Brain microvascular endothelial cell (primary cell): ENCODE results near the gene STX4.

Source experiments
- DNase-seq: peaks from one replicate; pipeline ENCODE4 v3.0.0-alpha.2; 2020
- H3K27ac ChIP-seq: fragments of 250-450 bp; sonication (Bioruptor Pico); 2 replicates; pipeline ENCODE4 v1.5.1; 2020; ENCODE audit warnings: mild to moderate bottlenecking, moderate library complexity
- H3K27me3 ChIP-seq: fragments of 250-450 bp; sonication (Bioruptor Pico); replicated peaks from 2 replicates; pipeline ENCODE4 v1.5.1; 2020; ENCODE audit warnings: mild to moderate bottlenecking
- H3K36me3 ChIP-seq: fragments of 250-450 bp; sonication (Bioruptor Pico); replicated peaks from 2 replicates; pipeline ENCODE4 v1.5.1; 2020; ENCODE audit warnings: mild to moderate bottlenecking
- H3K4me3 ChIP-seq: 2 replicates; pipeline ENCODE4 v1.5.1; 2011; ENCODE audit warnings: low read depth, mild to moderate bottlenecking, control low read depth, low read length, moderate library complexity
- CTCF ChIP-seq: IDR thresholded peaks from 2 replicates; pipeline ENCODE4 v1.5.1; 2011; ENCODE audit warnings: low read depth, mild to moderate bottlenecking, moderate library complexity, low read length, control low read depth, inconsistent platforms; ENCODE audit errors: missing control alignments
- in situ Hi-C: cut with HindIII; loops from 2 replicates; pipeline ENCODE4 v1.10.0; 2017; ENCODE audit warnings: low sequenced_read_pairs, low pct_ligation_motif_present

STX4 gene

GRCh38 chr16:31002862-31003341 lies 30.5 kb upstream of the STX4 start:
- no peak for TF ChIP-seq CTCF
- no peaks in the 10 kb centered on the region for H3K36me3 ChIP-seq
- in situ Hi-C loops, result no loop called here
- no peak overlapping the region for H3K27ac ChIP-seq
- DNase-seq, result no peak
- no peak overlapping the region for H3K4me3 ChIP-seq
- H3K27me3 ChIP-seq, result no peaks in the 10 kb centered on the region

GRCh38 chr16:31003744-31004143 lies 29.6 kb upstream of the STX4 start:
- no peaks in the 10 kb centered on the region for H3K27me3 ChIP-seq
- TF ChIP-seq CTCF, result no peak
- DNase-seq, result no peak
- no peak overlapping the region for H3K27ac ChIP-seq
- no peaks in the 10 kb centered on the region for H3K36me3 ChIP-seq
- no peak overlapping the region for H3K4me3 ChIP-seq
- in situ Hi-C loops, result no loop called here

- no peak for DNase-seq
- TF ChIP-seq CTCF, result no peak
- Histone ChIP-seq H3K36me3 (no peaks in the 10 kb centered on the region), H3K27me3 (no peaks in the 10 kb centered on the region), H3K27ac (no peak overlapping the region), H3K4me3 (no peak overlapping the region)
- in situ Hi-C loops, result no loop called here
Measured at GRCh38 chr16:31004658-31005057, 28.7 kb upstream of the STX4 start.

GRCh38 chr16:31005350-31006085 lies 27.8 kb upstream of the STX4 start:
- in situ Hi-C loops, result no loop called here
- no peaks in the 10 kb centered on the region for H3K36me3 ChIP-seq
- no peaks in the 10 kb centered on the region for H3K27me3 ChIP-seq
- no peak for TF ChIP-seq CTCF
- DNase-seq, result no peak
- no peak overlapping the region for H3K4me3 ChIP-seq
- H3K27ac ChIP-seq, result no peak overlapping the region

GRCh38 chr16:31006086-31006385 lies 27.3 kb upstream of the STX4 start:
- Histone ChIP-seq H3K36me3 (no peaks in the 10 kb centered on the region), H3K27me3 (no peaks in the 10 kb centered on the region), H3K27ac (no peak overlapping the region), H3K4me3 (no peak overlapping the region)
- no peak for TF ChIP-seq CTCF
- in situ Hi-C loops, result no loop called here
- no peak for DNase-seq

- no peak for TF ChIP-seq CTCF
- Histone ChIP-seq H3K36me3 (no peaks in the 10 kb centered on the region), H3K4me3 (no peak overlapping the region), H3K27me3 (no peaks in the 10 kb centered on the region), H3K27ac (no peak overlapping the region)
- in situ Hi-C loops, result no loop called here
- no peak for DNase-seq
Measured at GRCh38 chr16:31006589-31006988, 26.8 kb upstream of the STX4 start.
